Urothelium cell line (cell line): ENCODE measurements around the gene PRTN3.
A peak's percentile ranks its signal among the peaks of the same experiment; 100 is the strongest.

Experiments
- DNase-seq: peaks from one replicate; pipeline ENCODE4 v3.0.0; 2011; ENCODE audit warnings: low spot score, mixed read lengths
- FAIRE-seq: peaks from 2 replicates; lab custom pipeline; 2011; peaks lifted over from hg19 to GRCh38; lab: Jason Lieb, UNC

PRTN3 gene, protein sequence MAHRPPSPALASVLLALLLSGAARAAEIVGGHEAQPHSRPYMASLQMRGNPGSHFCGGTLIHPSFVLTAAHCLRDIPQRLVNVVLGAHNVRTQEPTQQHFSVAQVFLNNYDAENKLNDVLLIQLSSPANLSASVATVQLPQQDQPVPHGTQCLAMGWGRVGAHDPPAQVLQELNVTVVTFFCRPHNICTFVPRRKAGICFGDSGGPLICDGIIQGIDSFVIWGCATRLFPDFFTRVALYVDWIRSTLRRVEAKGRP

DNA sequence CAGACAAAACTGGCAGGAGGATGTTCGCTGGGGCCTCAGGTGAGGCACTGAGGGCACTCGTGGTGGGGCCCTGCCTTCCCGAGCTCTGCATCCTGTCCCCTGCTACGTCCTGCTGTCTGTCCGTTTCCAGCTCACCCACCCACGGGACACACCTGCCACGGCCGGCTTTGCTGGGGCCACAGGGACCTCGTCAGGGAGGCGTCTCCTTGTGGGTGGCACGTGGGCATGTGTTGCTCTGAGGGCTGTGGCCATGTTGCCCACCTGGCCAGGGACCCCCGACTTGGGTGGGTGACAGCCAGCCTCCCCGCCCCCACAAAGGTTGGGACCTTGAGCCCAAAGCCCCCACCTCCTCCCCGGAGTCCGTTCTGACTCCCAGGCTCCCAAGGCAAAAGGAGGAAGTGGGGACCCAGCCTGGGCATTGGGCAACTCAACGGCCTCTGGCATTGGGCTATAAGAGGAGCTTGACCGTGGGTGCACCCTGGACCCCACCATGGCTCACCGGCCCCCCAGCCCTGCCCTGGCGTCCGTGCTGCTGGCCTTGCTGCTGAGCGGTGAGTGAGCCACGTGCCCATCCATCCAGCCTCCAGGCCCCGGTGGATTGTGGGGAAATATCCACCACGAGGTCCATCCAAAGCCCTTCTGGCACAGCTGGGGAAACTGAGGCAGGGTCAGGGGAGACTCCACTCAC, at the start of gene PRTN3:
TSS of gene PRTN3 (plus strand) at position 481 of the 688 bp plus-strand sequence. CDS start at position 491, 10 bp downstream.
- DNase-seq = no peak
- FAIRE-seq = no peak

DNA sequence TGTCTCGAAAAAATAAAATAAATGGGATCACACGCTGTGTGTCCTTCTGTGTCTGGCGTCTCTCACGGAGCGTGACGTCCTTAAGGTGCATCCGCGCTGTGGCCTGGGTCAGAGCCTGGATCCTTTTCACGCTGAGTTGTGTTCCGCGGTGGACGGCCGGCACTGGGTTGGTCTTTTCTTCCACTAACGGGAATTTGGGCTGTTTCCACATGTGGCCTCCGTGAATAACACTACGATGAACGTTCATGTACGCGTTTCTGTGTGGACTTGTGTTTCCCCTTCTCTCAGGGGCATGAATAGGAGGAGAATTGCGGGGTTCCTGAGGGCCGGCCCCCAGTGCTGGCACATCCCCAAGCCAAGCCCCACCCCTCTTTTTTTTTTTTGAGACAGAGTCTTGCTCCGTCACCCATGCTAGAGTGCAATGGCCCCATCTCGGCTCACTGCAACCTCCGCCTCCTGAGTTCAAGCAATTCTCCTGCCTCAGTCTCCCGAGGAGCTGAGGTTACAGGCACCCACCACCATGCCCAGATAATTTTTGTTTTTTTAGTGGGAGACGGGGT, 49.7 kb upstream of the PRTN3 start:
- FAIRE-seq (no peak), DNase-seq (no peak)

DNA sequence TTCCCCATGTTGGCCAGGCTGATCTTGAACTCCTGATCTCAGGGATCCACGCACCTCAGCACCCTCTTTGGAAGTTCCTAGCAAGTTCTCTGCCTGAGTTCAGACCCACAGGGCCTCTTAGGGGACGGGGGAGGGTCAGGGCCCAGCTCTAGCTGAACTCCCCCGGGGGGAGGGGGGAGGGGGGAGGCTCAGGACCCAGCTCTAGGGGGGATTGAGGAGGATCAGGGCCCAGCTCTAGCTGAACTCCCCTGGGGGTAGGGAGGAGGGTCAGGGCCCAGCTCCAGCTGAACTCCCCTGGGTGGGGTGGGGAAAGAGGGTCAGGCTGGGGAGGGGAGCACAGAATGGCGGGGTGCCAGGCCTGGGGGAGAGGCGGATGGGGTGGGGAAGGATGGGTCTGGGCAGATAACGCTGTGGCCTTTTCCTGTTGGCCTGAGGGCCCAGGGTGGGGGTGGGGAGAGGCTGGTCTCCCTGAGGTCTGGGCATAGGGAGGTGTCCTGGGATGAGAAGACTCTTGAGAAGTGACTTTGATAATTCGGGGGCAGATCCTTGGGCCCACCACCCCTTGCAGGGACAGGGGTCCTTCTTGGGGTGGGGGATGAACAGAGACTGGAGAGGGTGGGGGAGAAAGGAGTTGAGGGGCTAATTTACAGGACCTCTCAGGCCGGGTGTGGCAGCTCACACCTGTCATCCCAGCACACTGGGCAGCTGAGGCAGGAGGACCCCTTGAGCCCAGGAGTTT, 49.1 kb upstream of the PRTN3 start:
- FAIRE-seq (no peak), DNase-seq (no peak)

DNA sequence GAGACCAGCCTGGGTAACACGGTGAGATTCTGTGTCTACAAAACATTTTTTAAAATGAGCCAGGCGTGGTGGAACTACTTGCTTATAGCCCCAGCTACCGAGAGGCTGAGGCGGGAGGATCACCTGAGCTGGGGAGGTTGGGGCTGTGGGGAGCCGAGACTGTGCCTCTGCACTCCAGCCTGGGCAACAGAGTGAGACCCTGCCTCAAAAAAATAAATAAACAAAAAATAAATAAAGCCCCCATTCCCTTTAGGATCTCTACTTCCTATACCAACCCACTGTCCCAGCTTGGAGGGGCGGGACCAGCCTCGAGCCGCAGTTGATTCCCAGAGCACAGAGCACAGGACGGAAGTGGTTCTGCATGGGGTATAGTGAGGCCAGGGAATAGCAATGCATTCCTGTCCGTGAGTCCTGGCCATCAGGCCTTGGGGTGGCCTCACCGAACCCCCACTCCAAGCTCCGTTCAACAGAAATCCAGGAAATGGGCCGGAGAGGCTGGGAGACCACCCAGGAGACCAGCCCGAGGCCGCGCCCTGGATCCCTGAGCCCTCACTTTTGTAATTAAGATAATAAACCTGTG, 48.4 kb upstream of the PRTN3 start:
- DNase-seq (no peak), FAIRE-seq (no peak)

DNA sequence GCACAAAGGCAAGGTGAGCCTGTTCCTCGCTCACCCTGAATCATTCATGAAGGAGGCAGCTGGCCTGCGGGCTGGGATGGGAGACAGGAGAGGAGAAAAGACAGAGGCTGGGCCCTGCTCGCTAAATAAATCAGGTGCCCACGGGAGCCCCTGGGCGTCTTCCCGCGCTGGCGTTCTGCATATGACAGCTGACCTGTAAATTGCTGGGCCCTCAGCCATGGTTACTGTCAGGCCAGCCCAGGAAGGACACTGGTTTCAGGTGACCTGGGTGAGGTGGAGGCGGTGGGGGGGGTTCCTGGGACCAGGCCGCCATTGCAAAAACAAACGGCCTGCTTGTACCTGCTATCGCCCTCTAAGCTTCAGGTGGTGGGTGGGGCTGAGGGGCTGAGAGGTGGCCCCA, 47.0 kb upstream of the PRTN3 start:
- FAIRE-seq (no peak), DNase-seq (no peak)

DNA sequence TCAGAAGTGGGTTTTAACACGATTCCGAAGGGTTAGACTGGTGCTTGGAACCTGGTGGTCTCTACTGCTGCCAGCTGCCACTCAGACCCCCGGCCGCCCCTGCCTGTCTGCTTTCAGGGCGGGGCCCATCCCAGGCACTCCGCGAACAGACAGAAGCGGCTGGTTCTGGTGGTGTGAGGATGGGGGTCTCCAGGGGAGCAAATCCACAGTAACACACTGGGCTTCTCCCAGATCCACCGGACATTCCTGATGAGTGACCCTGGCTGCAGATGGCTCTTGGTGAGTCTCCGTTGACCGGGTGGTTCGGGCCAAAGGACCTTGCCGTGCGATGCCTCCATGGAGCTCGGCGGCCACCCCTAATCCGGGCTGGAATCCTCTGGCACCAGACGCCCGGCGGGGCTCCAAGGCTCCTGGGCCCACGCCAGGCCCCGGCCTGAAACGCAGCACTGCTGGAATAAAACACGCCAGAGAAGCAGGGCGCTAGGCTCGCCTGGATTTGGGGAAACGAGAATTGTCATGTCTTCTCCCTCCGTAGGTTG, 45.7 kb upstream of the PRTN3 start:
- FAIRE-seq (no peak), DNase-seq (no peak)

DNA sequence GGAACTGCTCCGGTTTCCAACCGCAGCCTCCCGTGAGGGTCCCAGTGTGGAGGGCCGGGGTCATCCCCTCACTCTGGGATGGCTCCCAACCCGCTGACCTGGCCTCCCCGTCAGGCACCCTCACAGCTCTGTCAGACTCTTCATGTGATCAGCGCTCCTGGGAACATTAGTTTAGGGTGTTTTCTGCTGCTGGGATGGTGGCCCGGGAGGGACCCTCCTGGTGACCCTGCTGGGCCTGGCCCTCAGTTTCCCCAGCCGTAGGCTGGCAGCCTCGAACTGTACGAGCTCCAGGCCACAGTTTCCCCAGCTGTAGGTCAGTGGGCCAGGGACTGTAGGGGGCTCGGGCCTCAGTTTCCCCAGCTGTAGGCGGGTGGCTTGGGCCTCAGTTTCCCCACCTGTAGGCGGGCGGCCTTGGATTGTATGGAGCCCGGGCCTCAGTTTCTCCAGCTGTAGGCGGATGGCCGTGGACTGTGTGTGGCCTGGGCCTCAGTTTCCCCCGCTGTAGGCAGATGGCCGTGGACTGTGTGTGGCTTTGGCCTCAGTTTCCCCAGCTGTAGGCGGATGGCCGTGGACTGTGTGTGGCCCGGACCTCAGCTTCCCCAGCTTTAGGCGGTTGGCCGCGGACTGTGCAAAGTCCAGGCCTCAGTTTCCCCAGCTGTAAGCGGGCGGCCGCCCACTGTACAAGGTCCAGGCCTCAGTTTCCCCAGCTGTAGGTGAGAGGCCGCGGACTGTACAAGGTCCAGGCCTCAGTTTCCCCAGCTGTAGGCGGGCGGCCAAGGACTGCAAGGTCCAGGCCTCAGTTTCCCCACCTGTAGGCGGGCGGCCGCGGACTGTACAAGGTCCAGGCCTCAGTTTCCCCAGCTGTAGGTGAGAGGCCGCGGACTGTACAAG, 44.9 kb upstream of the PRTN3 start:
- FAIRE-seq (no peak), DNase-seq (no peak)

DNA sequence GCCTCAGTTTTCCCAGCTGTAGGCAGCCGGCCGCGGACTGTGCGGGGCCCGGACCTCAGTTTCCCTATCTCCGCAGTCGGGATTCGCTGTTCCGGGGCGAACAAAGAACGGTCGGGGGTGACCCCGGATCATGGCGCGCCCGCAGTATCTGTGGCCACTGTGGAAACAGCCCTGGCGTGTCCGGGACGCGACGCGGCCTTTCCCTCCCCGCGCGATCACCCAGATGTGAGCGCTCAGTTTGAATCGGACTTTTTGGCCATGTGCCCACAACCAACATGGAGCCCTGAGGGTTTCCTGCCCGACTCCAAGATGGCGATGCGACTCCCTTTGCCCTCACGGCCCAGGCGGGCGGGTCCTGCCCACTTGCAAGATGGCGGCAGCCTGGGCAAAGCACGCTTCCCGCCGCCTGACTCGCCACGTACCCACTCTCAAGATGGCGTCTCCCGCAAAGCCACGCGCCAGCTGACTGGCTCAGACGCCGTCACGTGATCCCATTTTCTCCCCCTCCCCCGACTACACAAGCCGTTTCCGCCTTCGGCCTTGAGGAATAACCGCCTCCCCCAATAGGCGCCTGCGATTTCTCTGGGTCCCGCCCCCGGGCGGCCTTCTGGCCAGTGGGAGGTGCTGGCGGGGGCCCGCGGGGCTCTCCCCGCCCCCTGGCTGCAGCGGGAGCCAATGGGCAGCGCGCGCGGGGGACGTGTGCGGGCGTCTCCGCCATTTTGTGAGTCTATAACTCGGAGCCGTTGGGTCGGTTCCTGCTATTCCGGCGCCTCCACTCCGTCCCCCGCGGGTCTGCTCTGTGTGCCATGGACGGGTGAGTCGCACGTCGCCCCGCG, 43.9 kb upstream of the PRTN3 start, which contains the start of gene PTBP1:
TSS of gene PTBP1 (plus strand) at position 761 of the 836 bp plus-strand sequence. CDS start at position 807, 46 bp downstream.
- FAIRE-seq (peak; percentile 90), DNase-seq (peak; percentile 96)

DNA sequence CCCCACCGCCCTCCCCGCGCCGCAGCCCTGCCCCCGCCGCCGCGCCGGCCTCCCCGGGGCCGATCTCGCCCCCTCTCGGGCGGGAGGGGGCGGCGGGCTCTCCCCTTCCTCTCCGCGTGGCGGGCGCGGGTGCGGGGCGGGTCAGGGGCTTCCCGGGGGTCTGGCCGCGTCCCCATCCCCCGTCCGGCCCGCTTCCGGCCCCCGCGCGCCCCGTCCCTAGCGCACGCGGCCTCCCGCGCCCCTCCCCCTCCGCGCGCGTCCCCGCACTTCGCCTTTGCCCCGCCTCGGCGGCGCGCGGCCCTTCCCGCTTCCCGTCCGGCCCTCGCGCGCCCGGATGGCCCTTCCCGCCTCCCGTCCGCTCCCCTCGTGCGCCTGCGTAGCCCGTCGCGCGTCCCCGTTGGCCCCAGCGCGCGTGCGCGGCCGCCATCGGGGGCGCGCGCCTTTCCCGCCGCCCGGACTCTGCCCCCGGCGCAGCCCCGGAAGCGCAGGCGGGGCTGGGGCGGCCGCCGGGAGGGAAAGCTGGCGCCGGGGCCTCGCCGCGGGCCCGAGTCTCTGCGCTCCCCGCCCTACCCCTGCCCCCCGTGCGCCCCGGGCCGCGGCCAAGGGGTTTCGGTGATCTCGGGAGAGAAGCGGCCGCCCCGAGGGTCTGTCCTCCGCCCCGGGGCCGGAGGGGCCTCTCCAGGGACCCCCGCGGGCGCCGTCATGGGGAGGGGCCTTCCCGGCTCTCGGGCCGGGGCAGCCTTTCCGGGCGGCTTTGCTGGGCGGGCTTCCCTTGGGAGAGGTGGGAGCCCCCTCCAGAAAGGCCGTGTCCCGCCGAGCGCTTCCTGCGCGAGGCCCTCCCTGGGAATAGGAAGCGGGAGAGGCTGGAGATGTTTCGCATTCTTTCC, 43.0 kb upstream of the PRTN3 start:
- DNase-seq = peak; percentile 93
- peak; percentile 93 for FAIRE-seq

DNA sequence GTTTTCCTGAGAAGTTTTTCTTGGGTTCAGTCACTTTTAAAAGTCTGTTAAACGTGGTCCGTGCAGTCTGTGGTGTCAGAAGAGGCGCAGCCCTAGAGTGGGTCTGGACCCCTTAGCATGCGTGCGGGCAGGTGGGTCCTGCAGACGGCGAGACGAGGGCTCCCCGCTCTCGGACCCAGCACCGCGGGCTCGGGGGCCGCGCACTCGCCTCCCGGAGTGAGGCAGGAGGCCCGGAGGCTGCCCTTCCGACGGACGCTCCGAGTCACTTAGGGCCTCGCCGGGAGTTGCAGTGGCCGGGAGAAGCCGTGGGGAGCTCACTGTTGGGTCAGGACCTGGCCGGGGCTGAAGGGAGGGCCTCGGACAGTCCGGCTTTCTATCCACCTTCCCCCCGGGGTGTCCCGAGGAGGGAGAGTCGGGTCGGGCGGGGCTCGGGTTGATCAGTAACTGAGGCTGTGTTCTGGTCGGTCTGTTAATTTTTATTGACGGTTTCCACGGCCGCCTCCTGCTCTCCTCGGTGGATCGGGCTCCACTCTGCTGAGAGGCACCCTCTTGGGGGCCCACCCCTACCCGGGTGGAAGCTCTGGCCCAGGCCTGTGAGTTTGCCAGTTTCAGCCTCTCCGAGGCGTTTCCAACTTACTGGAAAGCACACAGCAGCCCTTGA, 42.3 kb upstream of the PRTN3 start:
- DNase-seq (no peak), FAIRE-seq (no peak)

DNA sequence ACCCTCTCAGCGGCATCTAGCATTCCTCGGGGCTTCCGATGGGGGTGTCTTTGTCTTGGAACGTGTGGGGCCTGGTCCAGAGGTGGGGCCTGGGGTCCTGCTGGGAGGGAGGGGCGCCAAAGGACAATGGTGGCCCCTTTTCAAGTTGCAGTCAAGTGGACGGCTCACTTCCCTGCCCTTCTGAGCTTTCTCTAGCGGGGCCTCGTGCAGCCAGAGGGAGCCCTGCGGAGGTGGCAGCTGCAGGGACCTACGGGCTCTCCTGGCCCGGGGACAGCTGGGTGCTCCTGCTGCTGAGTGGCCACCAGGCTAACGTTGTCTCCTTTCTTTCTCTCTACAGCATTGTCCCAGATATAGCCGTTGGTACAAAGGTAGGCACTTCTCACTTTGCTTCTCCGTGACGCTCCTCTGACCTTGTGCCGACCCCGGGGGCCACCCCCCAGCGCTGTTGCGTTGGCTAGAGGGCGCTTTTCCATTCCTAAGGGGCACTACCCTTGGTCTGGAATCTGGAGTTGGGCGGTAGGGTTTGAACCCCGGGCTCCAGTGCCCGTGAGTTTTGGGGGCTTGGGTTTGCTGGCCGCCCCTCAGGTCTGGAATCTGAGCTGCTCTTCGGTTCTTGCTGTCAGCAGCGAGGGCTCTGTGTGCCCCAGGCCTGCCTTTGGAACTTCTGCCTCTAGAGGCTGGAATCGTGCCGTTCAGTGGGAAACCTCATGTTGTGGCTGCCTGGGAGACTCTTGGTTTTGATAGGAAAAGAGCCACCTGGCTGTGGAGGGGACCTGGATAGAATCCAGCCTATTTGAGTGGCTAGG, 41.5 kb upstream of the PRTN3 start:
- no peak for FAIRE-seq
- no peak for DNase-seq

DNA sequence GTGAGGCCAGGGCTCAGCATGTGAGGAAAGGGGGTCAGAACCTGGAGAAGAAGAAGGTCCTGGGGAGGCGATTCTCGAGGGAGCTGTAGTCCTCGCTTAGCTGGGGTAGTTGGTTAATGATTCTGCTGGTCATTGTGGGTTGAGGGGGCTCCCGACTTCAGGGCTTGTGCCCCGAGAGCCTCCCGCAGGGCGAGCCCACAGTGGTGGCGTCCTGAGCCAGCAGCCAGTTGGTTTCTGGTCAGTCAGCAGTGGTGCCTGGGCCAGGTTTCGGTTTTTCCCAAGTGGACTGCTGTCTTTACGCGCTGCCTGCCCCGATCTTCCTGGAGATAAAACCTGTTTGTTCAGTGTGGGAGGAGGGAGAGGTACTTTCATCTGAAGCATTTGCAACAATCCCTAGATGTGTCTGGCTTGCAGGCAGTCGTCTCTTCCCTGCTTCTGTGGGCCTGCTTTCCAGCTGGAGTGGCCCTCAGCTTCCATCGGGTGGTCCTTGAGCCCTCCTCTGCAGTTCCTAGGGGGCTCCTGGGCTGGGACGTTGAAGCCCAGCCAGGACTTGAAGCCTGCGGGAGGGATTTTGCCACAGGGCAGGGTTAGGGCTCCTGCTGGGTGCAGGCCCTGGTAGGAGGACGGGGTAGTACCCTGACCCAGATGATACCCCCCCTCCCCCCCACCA, 40.3 kb upstream of the PRTN3 start:
- FAIRE-seq (no peak), DNase-seq (no peak)

DNA sequence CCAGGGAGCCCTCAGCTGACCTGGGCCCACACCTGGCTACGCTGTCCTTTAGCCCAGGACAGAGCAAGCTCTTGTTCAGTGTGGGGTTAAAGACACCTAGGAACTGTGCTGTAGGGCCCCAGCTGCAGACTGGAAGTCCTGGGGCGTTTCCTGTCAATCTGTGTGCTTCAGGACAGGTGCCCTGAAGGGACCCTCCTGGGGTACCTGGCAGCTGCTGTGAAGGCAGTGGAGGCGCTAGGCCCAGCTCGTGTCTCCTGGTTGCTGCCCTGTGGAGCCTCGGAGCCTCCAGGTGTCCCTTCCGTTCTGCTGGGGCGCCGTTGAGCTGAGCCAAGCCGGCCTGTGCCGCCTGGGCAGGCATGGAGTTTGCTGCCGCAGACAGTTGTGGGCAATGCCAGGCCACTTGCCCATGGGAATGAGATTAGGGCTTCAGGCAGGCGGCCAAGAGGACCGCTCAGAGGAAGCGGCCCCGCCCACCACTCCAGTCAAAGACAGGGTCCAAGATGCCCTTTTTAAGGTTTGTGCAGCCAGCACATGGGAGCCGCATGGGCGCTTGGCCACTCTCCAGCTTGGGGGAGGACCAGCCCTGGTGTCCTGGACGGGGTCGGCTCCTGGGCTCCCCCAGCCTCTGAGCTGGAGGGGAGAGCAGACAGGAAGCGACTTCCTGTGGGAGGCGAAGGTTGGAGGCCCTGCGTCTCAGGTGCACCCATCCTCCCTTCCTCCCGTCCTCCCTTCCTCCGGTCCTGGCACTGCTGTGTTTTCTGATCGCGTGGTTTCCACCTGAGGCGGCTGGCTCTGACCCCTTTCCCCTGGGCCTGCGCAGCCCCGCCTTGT, 39.6 kb upstream of the PRTN3 start:
- FAIRE-seq (no peak), DNase-seq (no peak)

DNA sequence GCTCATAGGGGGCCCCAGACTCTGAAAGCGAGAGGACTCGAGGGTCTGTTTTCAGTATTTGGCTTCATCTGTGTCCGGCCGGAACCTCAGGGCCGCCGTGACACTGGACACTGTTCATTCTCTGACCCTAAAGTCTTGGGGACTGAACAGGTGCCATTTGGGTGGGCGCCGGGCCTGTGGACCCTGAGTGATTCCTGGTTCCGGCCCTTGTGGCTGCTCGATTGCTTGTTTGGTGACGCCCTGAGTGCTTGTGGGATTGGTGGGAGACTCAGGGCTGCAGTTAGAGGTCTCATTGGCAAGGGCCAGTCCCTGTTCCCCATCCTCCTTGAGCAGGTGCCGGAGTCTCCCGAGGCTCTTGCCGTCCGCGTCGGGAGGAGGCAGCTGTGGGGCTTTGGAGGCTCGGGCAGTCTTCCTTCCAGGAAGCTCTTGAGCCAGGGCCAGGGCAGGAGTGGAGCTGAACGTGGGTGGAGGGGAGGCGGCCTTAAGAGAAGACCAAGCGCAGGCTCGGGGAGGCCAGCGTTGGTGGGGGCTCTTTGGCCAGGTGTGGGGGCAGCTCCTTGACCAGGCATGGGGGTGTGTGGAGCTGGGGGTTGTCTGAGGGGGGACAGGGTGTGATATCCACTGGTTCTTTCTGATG, 38.8 kb upstream of the PRTN3 start:
- DNase-seq (no peak), FAIRE-seq (no peak)
